ENCODE measurements around the gene EPHB6.

DNA sequence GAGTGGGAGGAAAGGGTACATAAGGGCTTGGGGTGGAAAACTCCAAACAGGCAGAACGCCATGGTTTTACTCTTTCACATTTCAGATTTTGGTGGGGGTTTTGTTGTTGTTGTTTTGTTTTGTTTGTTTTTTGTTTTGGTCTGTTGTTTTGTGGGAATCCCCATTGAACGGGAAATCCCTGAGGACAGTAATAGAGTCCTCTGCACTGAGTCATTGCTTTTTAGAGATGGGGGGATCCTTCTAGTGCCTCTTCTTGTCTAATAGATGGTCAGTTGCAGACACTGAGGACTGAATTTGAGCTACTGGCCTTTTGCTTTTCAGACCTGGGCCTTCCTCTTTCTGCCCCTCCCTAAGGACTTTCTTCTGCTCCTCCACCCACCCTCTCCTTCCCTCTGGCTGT lies 58.7 kb downstream of the EPHB6 start:
- TF ChIP-seq, protein P1, sequence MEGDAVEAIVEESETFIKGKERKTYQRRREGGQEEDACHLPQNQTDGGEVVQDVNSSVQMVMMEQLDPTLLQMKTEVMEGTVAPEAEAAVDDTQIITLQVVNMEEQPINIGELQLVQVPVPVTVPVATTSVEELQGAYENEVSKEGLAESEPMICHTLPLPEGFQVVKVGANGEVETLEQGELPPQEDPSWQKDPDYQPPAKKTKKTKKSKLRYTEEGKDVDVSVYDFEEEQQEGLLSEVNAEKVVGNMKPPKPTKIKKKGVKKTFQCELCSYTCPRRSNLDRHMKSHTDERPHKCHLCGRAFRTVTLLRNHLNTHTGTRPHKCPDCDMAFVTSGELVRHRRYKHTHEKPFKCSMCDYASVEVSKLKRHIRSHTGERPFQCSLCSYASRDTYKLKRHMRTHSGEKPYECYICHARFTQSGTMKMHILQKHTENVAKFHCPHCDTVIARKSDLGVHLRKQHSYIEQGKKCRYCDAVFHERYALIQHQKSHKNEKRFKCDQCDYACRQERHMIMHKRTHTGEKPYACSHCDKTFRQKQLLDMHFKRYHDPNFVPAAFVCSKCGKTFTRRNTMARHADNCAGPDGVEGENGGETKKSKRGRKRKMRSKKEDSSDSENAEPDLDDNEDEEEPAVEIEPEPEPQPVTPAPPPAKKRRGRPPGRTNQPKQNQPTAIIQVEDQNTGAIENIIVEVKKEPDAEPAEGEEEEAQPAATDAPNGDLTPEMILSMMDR (IDR thresholded peaks at IDR 0.05; ENCODE audit: insufficient read depth, low read length), result no peak
- TF ChIP-seq GABPA (IDR thresholded peaks at IDR 0.05; ENCODE audit: low read depth) (no peak), SPI1 (IDR thresholded peaks at IDR 0.05; ENCODE audit: borderline replicate concordance, low read depth) (no peak)
